ENCODE data around the gene EFCAB11. TPM values are rescaled to one million over a fixed set of nuclear protein-coding genes. Genes with fewer than 3 reads are reported as not detected.

The EFCAB11 gene
- total and polyA plus RNA-seq, 9 of the 15 experiments (the other 6 are each of a cell fraction or from before 2014, with no cell fraction given), result 13.4 to 37.9 (median 17.4) TPM

DNA sequence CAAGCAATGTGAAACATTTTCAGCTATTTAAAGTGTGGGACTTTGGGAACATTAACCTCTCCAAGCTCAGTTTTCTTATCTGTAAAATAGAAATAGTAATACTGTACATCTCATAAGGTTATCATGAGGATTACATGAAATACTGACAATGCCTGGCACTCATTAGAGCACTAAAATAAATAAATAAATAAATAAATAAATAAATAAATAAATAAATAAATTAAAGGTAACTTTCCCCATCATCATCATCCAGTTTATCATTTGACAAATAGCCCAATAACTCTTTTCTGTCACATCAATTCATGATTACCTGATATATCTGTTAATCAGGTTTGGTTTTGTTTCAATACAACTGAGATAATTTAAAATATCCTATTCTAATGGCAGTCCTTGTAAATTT, 48.5 kb downstream of the EFCAB11 start (continued):
- TF ChIP-seq SMARCA4 (IDR thresholded peaks at IDR 0.05) (no peak), ZNF609 (CRISPR knock-in tag; IDR thresholded peaks at IDR 0.05; ENCODE audit: borderline replicate concordance) (no peak), BDP1 (IDR thresholded peaks at IDR 0.05; ENCODE audit: insufficient read depth, insufficient read length) (no peak), POLR3G (IDR thresholded peaks at IDR 0.05; ENCODE audit: extremely low read depth, insufficient read length, insufficient replicate concordance) (no peak)

GRCh38 chr14:89903340-89903952, 51.1 kb downstream of the EFCAB11 start:
- H3K27me3 ChIP-seq (ENCODE audit: control insufficient read depth in 2 of 2, insufficient read depth in 2 of 2, low read length in 2 of 2), result no peaks in the 10 kb centered on the region
- no peaks in the 10 kb centered on the region for H3K9me3 ChIP-seq (replicated peaks; ENCODE audit: control insufficient read depth, insufficient read depth, low read depth, low read length)
- ChIA-PET CTCF (ENCODE audit: low intra/inter-chr PET ratio) (no interaction called here), POLR2A (no interaction called here)
- DNase-seq (ENCODE audit: extremely low read depth in 1 of 4, low spot score in 3 of 4), result no peak
- no peaks in the 10 kb centered on the region for H3K4me1 ChIP-seq (replicated peaks in 1 of 2; ENCODE audit: control insufficient read depth in 2 of 2, insufficient read depth in 2 of 2, low read length in 2 of 2)
- in situ Hi-C loops (cut with MboI), result no loop called here
- H3K4me3 ChIP-seq, result no peak overlapping the region
- no peak for ATAC-seq
- no peak overlapping the region for H2AFZ ChIP-seq (ENCODE audit: low read depth, low read length)
- H3K79me2 ChIP-seq (ENCODE audit: control insufficient read depth, insufficient read depth, low read length), result no peaks in the 10 kb centered on the region
- no peak overlapping the region for H3K4me2 ChIP-seq (ENCODE audit: insufficient read depth, low read length)
- H3K27ac ChIP-seq (ENCODE audit: extremely low read depth, low read depth, low read length), result no peak overlapping the region
- intact Hi-C loops (cut with micrococcal nuclease), result no loop called here
- no peaks in the 10 kb centered on the region for H3K36me3 ChIP-seq (ENCODE audit: control insufficient read depth, insufficient read depth, low read length)
- FAIRE-seq, result no peak
- H3K9me1 ChIP-seq (ENCODE audit: control insufficient read depth, insufficient read depth, low read length), result no peaks in the 10 kb centered on the region
- BruUV-seq (replicated peaks), result no TSS peak
- H4K20me1 ChIP-seq (replicated peaks; ENCODE audit: control insufficient read depth, insufficient read depth, low read length), result no peaks in the 10 kb centered on the region
- H3K9ac ChIP-seq (ENCODE audit: insufficient read depth in 1 of 2, low read depth in 2 of 2, low read length in 2 of 2), result no peak overlapping the region
- 36% methylated on average over 4 of the region's 4 CpGs for WGBS (ENCODE audit: insufficient coverage, low coverage, missing lambda C conversion rate)
- TF ChIP-seq THAP7 (CRISPR knock-in tag; IDR thresholded peaks at IDR 0.05) (no peak), NFE2 (IDR thresholded peaks at IDR 0.05; ENCODE audit: low read depth) (no peak), POLR3G (IDR thresholded peaks at IDR 0.05; ENCODE audit: extremely low read depth, insufficient read length, insufficient replicate concordance) (no peak), ELF2 (CRISPR knock-in tag; IDR thresholded peaks at IDR 0.05) (no peak), TAF7 (tag; IDR thresholded peaks at IDR 0.05) (no peak), RBM25 (IDR thresholded peaks at IDR 0.05; ENCODE audit: low read depth, low read length, severe bottlenecking) (no peak), XRCC3 (IDR thresholded peaks at IDR 0.05) (no peak), E2F3 (CRISPR knock-in tag; IDR thresholded peaks at IDR 0.05) (no peak), EP300 (IDR thresholded peaks at IDR 0.05; ENCODE audit: low read length) (no peak), MCM3 (IDR thresholded peaks at IDR 0.05) (no peak)
